A549 treated with ZK216348 at 1 μM for 4 hours (cell line): ENCODE data around the gene TRMT5. TPM values are rescaled to one million over a fixed set of nuclear protein-coding genes. Genes with fewer than 3 reads are reported as not detected.

Experiments used
- total RNA-seq: library from RNA; stranded (reverse); fragments of 200-300 nt; extraction: Qiagen RNA extraction; gene quantifications from 5 replicates; pipeline ENCODE4 v1.2.3, GENCODE V29; 2022; ENCODE audit warnings: low read depth

TRMT5 gene, protein sequence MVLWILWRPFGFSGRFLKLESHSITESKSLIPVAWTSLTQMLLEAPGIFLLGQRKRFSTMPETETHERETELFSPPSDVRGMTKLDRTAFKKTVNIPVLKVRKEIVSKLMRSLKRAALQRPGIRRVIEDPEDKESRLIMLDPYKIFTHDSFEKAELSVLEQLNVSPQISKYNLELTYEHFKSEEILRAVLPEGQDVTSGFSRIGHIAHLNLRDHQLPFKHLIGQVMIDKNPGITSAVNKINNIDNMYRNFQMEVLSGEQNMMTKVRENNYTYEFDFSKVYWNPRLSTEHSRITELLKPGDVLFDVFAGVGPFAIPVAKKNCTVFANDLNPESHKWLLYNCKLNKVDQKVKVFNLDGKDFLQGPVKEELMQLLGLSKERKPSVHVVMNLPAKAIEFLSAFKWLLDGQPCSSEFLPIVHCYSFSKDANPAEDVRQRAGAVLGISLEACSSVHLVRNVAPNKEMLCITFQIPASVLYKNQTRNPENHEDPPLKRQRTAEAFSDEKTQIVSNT
- total RNA-seq, result 10.1 to 19.1 TPM (median 14.9 TPM) in 5 replicates

DNA sequence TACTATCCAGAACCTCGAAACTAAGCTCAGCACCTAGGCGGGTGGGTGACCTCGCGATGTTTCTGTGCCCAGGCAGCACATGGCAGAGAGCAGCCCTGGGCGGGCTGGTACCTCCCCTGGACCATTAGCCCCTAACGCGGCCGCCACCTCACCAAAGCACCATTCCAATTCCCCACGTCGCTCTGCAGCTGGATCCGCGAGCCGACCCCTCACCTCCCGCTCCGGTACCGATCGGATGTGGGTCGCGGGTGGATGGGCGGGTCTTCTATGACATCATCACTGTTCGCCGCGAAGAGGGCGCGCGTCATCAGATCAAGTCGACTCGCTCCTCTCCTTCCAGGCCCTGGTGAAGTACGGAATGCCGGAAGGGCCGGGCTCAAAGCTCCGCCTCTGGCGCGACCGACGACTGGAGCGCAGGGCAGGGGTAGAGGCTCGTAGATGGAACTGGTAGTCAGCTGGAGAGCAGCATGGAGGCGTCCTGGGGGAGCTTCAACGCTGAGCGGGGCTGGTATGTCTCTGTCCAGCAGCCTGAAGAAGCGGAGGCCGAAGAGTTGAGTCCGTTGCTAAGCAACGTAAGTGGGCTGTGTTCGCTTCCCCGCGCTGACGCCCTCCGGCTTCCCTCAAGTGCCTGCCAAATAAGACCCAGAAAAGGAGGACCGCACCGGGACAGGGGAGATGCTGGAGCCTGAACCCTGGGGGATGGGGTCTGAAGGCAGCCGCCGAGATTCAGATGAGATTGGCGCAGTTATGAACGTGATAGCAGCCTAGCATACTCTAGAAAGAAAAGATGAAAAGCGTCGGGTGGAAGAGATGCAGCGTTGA lies at the start of gene TRMT5, which contains the start of gene SLC38A6:
Gene TRMT5 (minus strand): TSS at position 269 of the 822 bp plus-strand sequence. CDS start 106 bp downstream, at position 163.
Gene SLC38A6 (plus strand): TSS at position 435 of the 822 bp plus-strand sequence. CDS start 33 bp downstream, at position 468.

Other genes with a start within 250 kb of the TRMT5 start
- 35.9 to 62.6 TPM (median 41.1 TPM) in 5 replicates for gene MNAT1, start 246.3 kb downstream of the TRMT5 start, total RNA-seq
- gene SLC38A6, start 166 bp upstream of the TRMT5 start, total RNA-seq, result 10.2 to 24.3 TPM (median 19.1 TPM) in 5 replicates